Spleen (tissue), 11 donors: ENCODE results near the gene C17orf107. TPM values are rescaled to one million over a fixed set of nuclear protein-coding genes. Genes with fewer than 3 reads are reported as not detected.

Source experiments
- DNase-seq: peaks from one replicate; pipeline ENCODE4 v3.0.0-alpha.2; 2020
- H3K27ac ChIP-seq, 8 donors: fragments of 200-600 bp; sonication (generic) in 7 of 8; 1 replicate in 4 of 8; 2 replicates in 4 of 8; pipeline versions ENCODE4 v1.5.0 to v1.8.0; 2016 to 2021; ENCODE audit warnings: inconsistent platforms in 4 of 8, mild to moderate bottlenecking in 4 of 8, moderate library complexity in 1 of 8
- H3K27me3 ChIP-seq, 7 donors: fragments of 200-600 bp; sonication (generic) in 6 of 7; replicated peaks in 1 of 7; 1 replicate in 4 of 7; 2 replicates in 3 of 7; pipeline versions ENCODE4 v1.5.0 to v1.8.0; 2016 to 2021; ENCODE audit warnings: inconsistent platforms in 3 of 7, mild to moderate bottlenecking in 1 of 7
- H3K36me3 ChIP-seq, 6 donors: fragments of 200-600 bp; sonication (generic) in 5 of 6; 1 replicate in 4 of 6; 2 replicates in 2 of 6; pipeline versions ENCODE4 v1.5.0 to v1.8.0; 2016 to 2021; ENCODE audit warnings: inconsistent platforms in 2 of 6
- H3K4me1 ChIP-seq, 6 donors: fragments of 200-600 bp; sonication (generic) in 5 of 6; 1 replicate in 3 of 6; 2 replicates in 3 of 6; pipeline versions ENCODE4 v1.5.0 to v1.8.0; 2016 to 2021; ENCODE audit warnings: inconsistent platforms in 3 of 6
- H3K4me3 ChIP-seq, 8 donors: fragments of 200-600 bp; sonication (generic) in 7 of 8; 1 replicate in 4 of 8; 2 replicates in 4 of 8; pipeline versions ENCODE4 v1.5.0 to v1.8.0; 2016 to 2021; ENCODE audit warnings: inconsistent platforms in 4 of 8, mild to moderate bottlenecking in 4 of 8, moderate library complexity in 2 of 8
- H3K9me3 ChIP-seq, 8 donors: fragments of 200-600 bp; sonication (generic) in 7 of 8; 1 replicate in 4 of 8; 2 replicates in 4 of 8; pipeline versions ENCODE4 v1.5.0 to v1.8.0; 2016 to 2021; ENCODE audit warnings: inconsistent platforms in 4 of 8
- POLR2A ChIP-seq, 3 donors: fragments of 450-650 bp; IDR thresholded peaks; one replicate each; pipeline ENCODE4 v1.5.1; 2017; ENCODE audit warnings: antibody characterized with exemption in 3 of 3, mild to moderate bottlenecking in 1 of 3
- POLR2AphosphoS5 ChIP-seq, 3 donors: sonication (generic); formaldehyde crosslinking; IDR thresholded peaks; one replicate each; pipeline ENCODE4 v1.5.1; 2017; ENCODE audit warnings: antibody characterized with exemption in 3 of 3
- WGBS, 5 donors: extraction: QIAGEN DNeasy Blood & Tissue Kit in 3 of 5; methylation state at CpG; one replicate each; pipeline versions ENCODE4 v1.1.5 to v1.1.7; 2013 to 2018; 5-methylcytosine and 5-hydroxymethylcytosine counted together
- intact Hi-C: fragments of 100-400 bp; cut with DNase I; formaldehyde crosslinking; loops from one replicate; pipeline ENCODE4 v1.15.0; 2023; ENCODE audit warnings: low total_unique reads
- polyA plus RNA-seq, 3 donors: library from polyadenylated mRNA; stranded (reverse); fragments of 200-250 nt; gene quantifications; one replicate each; pipeline ENCODE4 v1.2.1, GENCODE V29; 2013
- total RNA-seq, 7 donors: library from RNA; depleted of rRNA in 3 of 7; stranded (reverse); fragments of >200 nt in 3 of 7; fragmentation: NEBNext Ultra II Directional in 4 of 7; extraction: Animal tissue kit (Norgen Biotek cat#: 25700) in 4 of 7; gene quantifications; one replicate each; pipeline versions ENCODE4 v1.1.0 to v1.2.1, GENCODE V29; 2016 to 2021
- TF ChIP-seq, protein P1 (sequence below), 11 experiments: fragments of 200-600 bp in 7 of 11; fragments of 450-650 bp in 4 of 11; sonication (generic) in 4 of 11; IDR thresholded peaks in 8 of 11; conservative IDR thresholded peaks in 3 of 11; 1 replicate in 7 of 11; 2 replicates in 4 of 11; pipeline versions ENCODE4 v1.4.0 to v1.8.0; 2016 to 2021; ENCODE audit warnings: antibody characterized with exemption in 11 of 11, inconsistent platforms in 4 of 11, mild to moderate bottlenecking in 1 of 11
- donor health status: healthy with polysubstance abuse.
- donor health status: DM: no; HTN: no; CAD: no; lungs with moderate emphysema.
- donor health status: DM: no; HTN: no; CAD: no.
- donor health status: Bipolar disorder and iron deficiency.
- donor health status: healthy.
- donor health status: DM: no; HTN: no; CAD: no.
- donor health status: DM: yes; HTN: yes; CAD: no.

Gene C17orf107
- total and polyA plus RNA-seq, 10 donors, result 0.15 to 4.1 (median 2.2) TPM

DNA sequence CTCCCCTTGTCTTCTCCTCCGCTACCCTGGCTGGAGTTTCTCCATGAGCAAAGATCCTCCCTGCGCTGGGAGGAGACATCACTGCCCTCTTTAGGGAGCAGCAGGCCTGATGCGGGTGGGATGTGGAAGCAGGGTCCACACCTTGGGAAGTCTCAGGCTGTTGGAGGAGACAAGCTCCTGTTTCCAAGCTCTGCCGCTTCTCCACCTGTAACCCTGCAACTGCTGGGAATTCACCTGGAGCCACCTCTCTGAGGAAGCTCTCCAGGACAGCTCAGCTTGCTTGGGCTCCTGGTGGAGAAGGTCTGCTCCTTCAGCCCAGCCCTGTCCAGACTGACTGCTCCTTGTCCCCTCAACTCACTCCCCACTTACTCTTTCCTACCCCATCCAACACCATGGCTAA is 14.8 kb upstream of the C17orf107 start:
- intact Hi-C loops, result loop anchor here (10.0 kb wide), 2 partner anchors 180 to 320 kb away; partner anchors contain the start of genes GGT6 and PELP1
- Histone ChIP-seq H3K9me3 (no peaks in the 10 kb centered on the region), H3K36me3 (peaks cover 0 to 90% (median 49%) of the 10 kb centered on the region in 6 donors), H3K27ac (no peak overlapping the region), H3K27me3 (no peaks in the 10 kb centered on the region), H3K4me1 (peaks cover 0 to 22% (median 8%) of the 10 kb centered on the region in 6 donors), H3K4me3 (no peak overlapping the region)
- WGBS, 5 donors, result 84 to 100% (median 97%) methylated on average over 3 to 4 of the region's 4 CpGs
- no peak for TF ChIP-seq POLR2AphosphoS5 (IDR thresholded peaks at IDR 0.05)
- TF ChIP-seq, protein P1, sequence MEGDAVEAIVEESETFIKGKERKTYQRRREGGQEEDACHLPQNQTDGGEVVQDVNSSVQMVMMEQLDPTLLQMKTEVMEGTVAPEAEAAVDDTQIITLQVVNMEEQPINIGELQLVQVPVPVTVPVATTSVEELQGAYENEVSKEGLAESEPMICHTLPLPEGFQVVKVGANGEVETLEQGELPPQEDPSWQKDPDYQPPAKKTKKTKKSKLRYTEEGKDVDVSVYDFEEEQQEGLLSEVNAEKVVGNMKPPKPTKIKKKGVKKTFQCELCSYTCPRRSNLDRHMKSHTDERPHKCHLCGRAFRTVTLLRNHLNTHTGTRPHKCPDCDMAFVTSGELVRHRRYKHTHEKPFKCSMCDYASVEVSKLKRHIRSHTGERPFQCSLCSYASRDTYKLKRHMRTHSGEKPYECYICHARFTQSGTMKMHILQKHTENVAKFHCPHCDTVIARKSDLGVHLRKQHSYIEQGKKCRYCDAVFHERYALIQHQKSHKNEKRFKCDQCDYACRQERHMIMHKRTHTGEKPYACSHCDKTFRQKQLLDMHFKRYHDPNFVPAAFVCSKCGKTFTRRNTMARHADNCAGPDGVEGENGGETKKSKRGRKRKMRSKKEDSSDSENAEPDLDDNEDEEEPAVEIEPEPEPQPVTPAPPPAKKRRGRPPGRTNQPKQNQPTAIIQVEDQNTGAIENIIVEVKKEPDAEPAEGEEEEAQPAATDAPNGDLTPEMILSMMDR (IDR thresholded peaks at IDR 0.05 in 8 of 11, conservative IDR thresholded peaks at IDR 0.05 in 3 of 11), result no peak
- no peak for TF ChIP-seq POLR2A (IDR thresholded peaks at IDR 0.05)
- DNase-seq, result no peak

GRCh38 chr17:4886830-4887229 is 12.5 kb upstream of the C17orf107 start:
- H3K27me3 ChIP-seq, result no peaks in the 10 kb centered on the region
- intact Hi-C loops, result loop anchor here (5.0 to 10.0 kb wide), 3 partner anchors 100 to 322 kb away; partner anchors contain the start of genes GGT6, GLTPD2, PELP1 and VMO1
- peaks cover 8 to 92% (median 68%) of the 10 kb centered on the region in 6 donors for H3K36me3 ChIP-seq
- no peak for DNase-seq
- WGBS, 5 donors, result 90 to 97% (median 93%) methylated on average over 10 to 12 of the region's 12 CpGs
- TF ChIP-seq, protein P1 (IDR thresholded peaks at IDR 0.05 in 8 of 11, conservative IDR thresholded peaks at IDR 0.05 in 3 of 11), result no peak
- no peak for TF ChIP-seq POLR2A (IDR thresholded peaks at IDR 0.05)
- no peak for TF ChIP-seq POLR2AphosphoS5 (IDR thresholded peaks at IDR 0.05)
- no peaks in the 10 kb centered on the region for H3K9me3 ChIP-seq
- peaks cover 0 to 13% (median 5%) of the 10 kb centered on the region in 6 donors for H3K4me1 ChIP-seq
- H3K27ac ChIP-seq, result no peak overlapping the region
- no peak overlapping the region for H3K4me3 ChIP-seq

- Histone ChIP-seq H3K36me3 (peaks cover 8 to 98% (median 75%) of the 10 kb centered on the region in 6 donors), H3K4me1 (peaks cover 0 to 8% (median 0%) of the 10 kb centered on the region in 6 donors), H3K4me3 (no peak overlapping the region), H3K9me3 (no peaks in the 10 kb centered on the region), H3K27me3 (no peaks in the 10 kb centered on the region), H3K27ac (no peak overlapping the region)
- 94 to 96% (median 94%) methylated on average over 18 of the region's 18 CpGs for WGBS, 5 donors
- TF ChIP-seq POLR2A (IDR thresholded peaks at IDR 0.05), result no peak
- TF ChIP-seq, protein P1 (IDR thresholded peaks at IDR 0.05 in 8 of 11, conservative IDR thresholded peaks at IDR 0.05 in 3 of 11), result no peak
- peak in 1 of 3 donors; percentile 48 for TF ChIP-seq POLR2AphosphoS5 (IDR thresholded peaks at IDR 0.05)
- no peak for DNase-seq
- intact Hi-C loops, result loop anchor here (5.0 to 10.0 kb wide), 3 partner anchors 100 to 323 kb away; partner anchors contain the start of genes GGT6, GLTPD2, PELP1 and VMO1
Observed at GRCh38 chr17:4887581-4887980, 11.8 kb upstream of the C17orf107 start.

GRCh38 chr17:4891411-4892410 is 7.6 kb upstream of the C17orf107 start:
- no peak for DNase-seq
- H3K27me3 ChIP-seq, result no peaks in the 10 kb centered on the region
- peaks cover 0 to 8% (median 0%) of the 10 kb centered on the region in 6 donors for H3K4me1 ChIP-seq
- H3K9me3 ChIP-seq, result no peaks in the 10 kb centered on the region
- intact Hi-C loops, result no loop called here
- WGBS, 5 donors, result 92 to 96% (median 94%) methylated on average over 38 to 42 of the region's 42 CpGs
- TF ChIP-seq POLR2AphosphoS5 (IDR thresholded peaks at IDR 0.05) (no peak), POLR2A (IDR thresholded peaks at IDR 0.05) (no peak)
- TF ChIP-seq, protein P1 (IDR thresholded peaks at IDR 0.05 in 8 of 11, conservative IDR thresholded peaks at IDR 0.05 in 3 of 11), result no peak
- H3K36me3 ChIP-seq, result peaks cover 8 to 100% (median 90%) of the 10 kb centered on the region in 6 donors
- no peak overlapping the region for H3K4me3 ChIP-seq
- no peak overlapping the region for H3K27ac ChIP-seq
